ENCODE data around the gene ZBTB3.
A peak's percentile ranks its signal among the peaks of the same experiment; 100 is the strongest.
"Not testable (repeated sequence)": the region's sequence is repeated elsewhere in the genome, so short reads cannot be mapped to it uniquely, and the experiment has no call there.

Gene ZBTB3

GRCh38 chr11:62716206-62716605, 37.8 kb downstream of the ZBTB3 start:
- no peak for DNase-seq (ENCODE audit: low read depth)

GRCh38 chr11:62715150-62716130, 38.5 kb downstream of the ZBTB3 start:
- no peak for DNase-seq (ENCODE audit: low read depth)

GRCh38 chr11:62713343-62713742, 40.6 kb downstream of the ZBTB3 start:
- DNase-seq (ENCODE audit: low read depth): no peak

- no peak for DNase-seq (ENCODE audit: low read depth)
Measured at GRCh38 chr11:62712861-62713260, 41.1 kb downstream of the ZBTB3 start.

- DNase-seq (ENCODE audit: low read depth): no peak
Measured at GRCh38 chr11:62712276-62712812, 41.6 kb downstream of the ZBTB3 start.

- DNase-seq (ENCODE audit: low read depth): no peak
Measured at GRCh38 chr11:62710001-62710345, 44.0 kb downstream of the ZBTB3 start.

GRCh38 chr11:62709247-62710000, 44.5 kb downstream of the ZBTB3 start:
- peak; percentile 93 for DNase-seq (ENCODE audit: low read depth)

- DNase-seq (ENCODE audit: low read depth): no peak
Measured at GRCh38 chr11:62708793-62709192, 45.2 kb downstream of the ZBTB3 start.

GRCh38 chr11:62708392-62708791, 45.6 kb downstream of the ZBTB3 start:
- no peak for DNase-seq (ENCODE audit: low read depth)

GRCh38 chr11:62707277-62707861, 46.6 kb downstream of the ZBTB3 start, which contains the start of the genes BSCL2 and GNG3:
Gene BSCL2 (minus strand): TSS chr11:62707424. CDS start chr11:62707195, 229 bp downstream.
Gene GNG3 (plus strand): TSS chr11:62707676. CDS start chr11:62708296, 620 bp downstream.
- no peak for DNase-seq (ENCODE audit: low read depth)

GRCh38 chr11:62706850-62707247, 47.1 kb downstream of the ZBTB3 start:
- no peak for DNase-seq (ENCODE audit: low read depth)

- peak; percentile 88 for DNase-seq (ENCODE audit: low read depth)
Measured at GRCh38 chr11:62705880-62706849, 47.8 kb downstream of the ZBTB3 start.

GRCh38 chr11:62705413-62705812, 48.5 kb downstream of the ZBTB3 start:
- DNase-seq (ENCODE audit: low read depth): no peak

GRCh38 chr11:62703921-62704320, 50.0 kb downstream of the ZBTB3 start:
- DNase-seq (ENCODE audit: low read depth): not testable (repeated sequence)

GRCh38 chr11:62702246-62702645, 51.7 kb downstream of the ZBTB3 start:
- no peak for DNase-seq (ENCODE audit: low read depth)

Measured in stimulated activated CD8-positive, alpha-beta memory T cell treated with anti-CD3 and anti-CD28 coated beads, Interleukin-15, amount 100 ng/mL, for 1 hour (primary cell).